ENCODE data around the gene E2F2. TPM values are rescaled to one million over a fixed set of nuclear protein-coding genes. Genes with fewer than 3 reads are reported as not detected.

E2F2 gene, protein sequence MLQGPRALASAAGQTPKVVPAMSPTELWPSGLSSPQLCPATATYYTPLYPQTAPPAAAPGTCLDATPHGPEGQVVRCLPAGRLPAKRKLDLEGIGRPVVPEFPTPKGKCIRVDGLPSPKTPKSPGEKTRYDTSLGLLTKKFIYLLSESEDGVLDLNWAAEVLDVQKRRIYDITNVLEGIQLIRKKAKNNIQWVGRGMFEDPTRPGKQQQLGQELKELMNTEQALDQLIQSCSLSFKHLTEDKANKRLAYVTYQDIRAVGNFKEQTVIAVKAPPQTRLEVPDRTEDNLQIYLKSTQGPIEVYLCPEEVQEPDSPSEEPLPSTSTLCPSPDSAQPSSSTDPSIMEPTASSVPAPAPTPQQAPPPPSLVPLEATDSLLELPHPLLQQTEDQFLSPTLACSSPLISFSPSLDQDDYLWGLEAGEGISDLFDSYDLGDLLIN
- polyA plus RNA-seq (2013): 0.67 TPM

DNA sequence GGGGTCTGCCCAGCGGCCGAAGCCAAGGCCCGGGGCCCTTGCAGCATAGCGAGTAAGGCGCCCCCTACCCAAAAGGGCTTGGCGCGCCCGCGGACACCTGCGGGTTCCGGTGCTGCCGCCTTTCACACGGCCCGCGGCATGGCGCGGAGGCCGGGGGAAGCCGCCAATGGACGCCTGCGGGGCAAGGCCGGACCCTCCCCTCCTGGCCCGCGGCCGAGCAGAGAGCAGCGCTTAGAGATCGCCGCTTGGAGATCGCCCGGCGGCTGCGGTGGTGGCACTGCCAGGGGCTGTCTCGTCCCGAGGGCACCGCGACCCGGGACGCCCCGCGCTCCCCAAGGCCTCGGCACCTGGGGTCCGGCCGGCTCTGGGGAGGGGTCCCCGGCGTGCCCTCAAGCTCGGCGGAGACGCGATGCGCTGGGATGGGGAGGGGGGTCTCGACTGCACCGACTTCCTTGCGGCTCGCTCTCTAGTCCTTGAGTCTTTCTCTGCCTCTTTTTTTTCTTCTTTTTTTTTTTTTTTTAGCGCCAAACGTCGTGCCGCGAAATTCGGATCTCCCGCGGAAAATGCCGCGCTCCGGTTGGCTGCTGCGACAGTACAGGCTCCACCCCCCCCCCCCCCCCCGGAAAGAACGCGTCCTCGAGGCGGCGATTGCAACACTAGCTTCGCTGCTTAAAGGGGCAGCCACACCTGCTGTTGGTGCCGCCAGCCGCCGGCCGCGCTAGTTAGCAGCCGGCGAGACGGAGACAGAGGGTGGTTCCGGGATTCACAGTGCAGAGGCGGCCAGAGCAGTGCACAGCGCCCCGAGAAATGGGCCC, at the start of gene E2F2:
Gene E2F2, minus strand, starts transcription at position 487 of the 815 bp plus-strand sequence. Its CDS starts 440 bp downstream, at position 47.
- peak; percentile 81 to 90 (median 87) for DNase-seq
- Histone ChIP-seq H3K36me3 (ENCODE audit: control insufficient read depth in 4 of 4, insufficient read depth in 4 of 4, low read length in 3 of 4) (peaks cover 0 to 4% (median 0%) of the 10 kb centered on the region in 4 experiments), H3K9me3 (ENCODE audit: control extremely low read depth in 1 of 5, control insufficient read depth in 4 of 5, insufficient read depth in 2 of 5, low read depth in 1 of 5, low read length in 4 of 5) (no peaks in the 10 kb centered on the region), H3K4me1 (ENCODE audit: control extremely low read depth in 1 of 4, control insufficient read depth in 4 of 4, insufficient read depth in 4 of 4, low read length in 3 of 4) (peaks cover 37 to 80% (median 72%) of the 10 kb centered on the region in 4 experiments), H3K4me3 (ENCODE audit: control insufficient read depth in 1 of 7, extremely low read depth in 1 of 7, insufficient read depth in 4 of 7, low read depth in 2 of 7, low read length in 6 of 7) (peak within 1 kb of the TSS; percentile 53 to 78 (median 72)), H3K27ac (ENCODE audit: insufficient read depth in 1 of 2, low read depth in 1 of 2, low read length in 2 of 2, poor library complexity in 1 of 2, severe bottlenecking in 2 of 2) (no peak within 1 kb of the TSS), H3K27me3 (replicated peaks in 2 of 5; ENCODE audit: control insufficient read depth in 4 of 5, insufficient read depth in 5 of 5, low read length in 4 of 5) (no peaks in the 10 kb centered on the region)
- ChIA-PET POLR2A (interaction anchor here (0.6 kb wide), 1 partner anchor 608 kb away, joined by 3 read pairs; no protein-coding TSS in a partner anchor), CTCF (interaction anchor here (0.7 to 7.7 kb wide), 7 partner anchors 8 to 107 kb away, joined by 3 to 98 read pairs (median 11); no protein-coding TSS in a partner anchor)
- WGBS (ENCODE audit: insufficient coverage): 0% methylated on average over 65 of the region's 85 CpGs

DNA sequence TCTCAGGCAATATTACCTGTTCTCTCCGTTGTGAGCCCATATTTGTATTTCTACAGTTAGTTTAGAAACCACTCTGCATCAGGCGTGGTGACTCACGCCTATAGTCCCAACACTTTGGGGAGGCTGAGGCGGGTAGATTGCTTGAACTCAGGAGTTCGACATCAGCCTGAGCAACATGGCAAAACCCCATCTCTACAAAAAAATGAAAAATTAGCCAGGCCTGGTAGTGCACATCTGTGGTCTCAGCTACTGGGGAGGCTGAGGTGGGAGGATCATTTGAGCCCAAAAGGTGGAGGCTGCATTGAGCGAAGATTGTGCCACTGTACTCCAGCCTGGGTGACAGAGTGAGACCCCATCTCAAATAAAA, 47.9 kb upstream of the E2F2 start:
- H3K4me1 ChIP-seq (ENCODE audit: control extremely low read depth in 1 of 4, control insufficient read depth in 4 of 4, insufficient read depth in 4 of 4, low read length in 3 of 4): peaks cover 0 to 4% (median 1%) of the 10 kb centered on the region in 4 experiments
- H3K36me3 ChIP-seq (ENCODE audit: control insufficient read depth in 4 of 4, insufficient read depth in 4 of 4, low read length in 3 of 4): no peaks in the 10 kb centered on the region
- H3K4me3 ChIP-seq (ENCODE audit: control insufficient read depth in 1 of 7, extremely low read depth in 1 of 7, insufficient read depth in 4 of 7, low read depth in 2 of 7, low read length in 6 of 7): no peak overlapping the region
- ChIA-PET CTCF (no interaction called here), POLR2A (no interaction called here)
- H3K9me3 ChIP-seq (ENCODE audit: control extremely low read depth in 1 of 5, control insufficient read depth in 4 of 5, insufficient read depth in 2 of 5, low read depth in 1 of 5, low read length in 4 of 5): no peaks in the 10 kb centered on the region
- 94% methylated on average over 3 of the region's 6 CpGs for WGBS (ENCODE audit: insufficient coverage)
- H3K27ac ChIP-seq (ENCODE audit: insufficient read depth in 1 of 2, low read depth in 1 of 2, low read length in 2 of 2, poor library complexity in 1 of 2, severe bottlenecking in 2 of 2): no peak overlapping the region
- peaks cover 0 to 4% (median 0%) of the 10 kb centered on the region in 5 experiments for H3K27me3 ChIP-seq (replicated peaks in 2 of 5; ENCODE audit: control insufficient read depth in 4 of 5, insufficient read depth in 5 of 5, low read length in 4 of 5)
- no peak for DNase-seq

DNA sequence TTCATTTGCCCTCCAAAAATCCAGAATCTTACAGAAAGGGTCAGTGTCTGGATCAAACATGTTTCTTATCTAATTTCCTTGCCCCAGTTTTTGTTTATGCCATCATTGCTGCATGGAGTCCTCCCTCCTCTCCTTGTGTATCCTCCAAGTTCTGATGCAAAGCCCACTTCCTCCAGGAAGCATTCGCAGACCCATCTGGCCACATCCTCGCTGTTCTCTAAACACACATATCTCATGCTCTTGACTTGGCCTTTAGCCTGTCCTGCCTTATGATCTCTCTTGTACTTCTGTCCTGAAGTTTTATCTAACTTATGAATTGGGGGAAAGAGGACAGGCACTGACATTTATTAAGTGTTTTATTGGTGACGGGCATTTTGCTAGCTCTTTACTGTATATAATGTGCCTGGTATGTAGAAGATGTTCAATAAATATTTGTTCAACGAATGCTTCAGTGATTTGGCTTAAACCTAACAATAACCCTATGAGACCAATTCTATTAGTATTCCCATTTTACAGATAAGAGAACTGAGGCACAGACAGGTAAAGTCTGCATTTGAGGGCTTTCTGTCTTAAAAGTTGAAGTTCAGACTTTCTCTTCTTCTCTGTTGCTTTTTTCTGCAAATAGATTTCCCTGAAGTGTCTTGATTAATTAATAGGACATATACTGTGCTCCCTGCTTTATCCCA, 47.4 kb upstream of the E2F2 start:
- no peak overlapping the region for H3K4me3 ChIP-seq (ENCODE audit: control insufficient read depth in 1 of 7, extremely low read depth in 1 of 7, insufficient read depth in 4 of 7, low read depth in 2 of 7, low read length in 6 of 7)
- H3K36me3 ChIP-seq (ENCODE audit: control insufficient read depth in 4 of 4, insufficient read depth in 4 of 4, low read length in 3 of 4): no peaks in the 10 kb centered on the region
- H3K27me3 ChIP-seq (replicated peaks in 2 of 5; ENCODE audit: control insufficient read depth in 4 of 5, insufficient read depth in 5 of 5, low read length in 4 of 5): peaks cover 0 to 4% (median 0%) of the 10 kb centered on the region in 5 experiments
- no peak overlapping the region for H3K27ac ChIP-seq (ENCODE audit: insufficient read depth in 1 of 2, low read depth in 1 of 2, low read length in 2 of 2, poor library complexity in 1 of 2, severe bottlenecking in 2 of 2)
- CTCF ChIA-PET: interaction anchor here (1.1 kb wide), 1 partner anchor 10 kb away, joined by 3 read pairs; no protein-coding TSS in a partner anchor
- POLR2A ChIA-PET: no interaction called here
- DNase-seq: no peak
- H3K9me3 ChIP-seq (ENCODE audit: control extremely low read depth in 1 of 5, control insufficient read depth in 4 of 5, insufficient read depth in 2 of 5, low read depth in 1 of 5, low read length in 4 of 5): no peaks in the 10 kb centered on the region
- 52% methylated on average over 2 of the region's 4 CpGs for WGBS (ENCODE audit: insufficient coverage)
- H3K4me1 ChIP-seq (ENCODE audit: control extremely low read depth in 1 of 4, control insufficient read depth in 4 of 4, insufficient read depth in 4 of 4, low read length in 3 of 4): peaks cover 0 to 4% (median 1%) of the 10 kb centered on the region in 4 experiments

DNA sequence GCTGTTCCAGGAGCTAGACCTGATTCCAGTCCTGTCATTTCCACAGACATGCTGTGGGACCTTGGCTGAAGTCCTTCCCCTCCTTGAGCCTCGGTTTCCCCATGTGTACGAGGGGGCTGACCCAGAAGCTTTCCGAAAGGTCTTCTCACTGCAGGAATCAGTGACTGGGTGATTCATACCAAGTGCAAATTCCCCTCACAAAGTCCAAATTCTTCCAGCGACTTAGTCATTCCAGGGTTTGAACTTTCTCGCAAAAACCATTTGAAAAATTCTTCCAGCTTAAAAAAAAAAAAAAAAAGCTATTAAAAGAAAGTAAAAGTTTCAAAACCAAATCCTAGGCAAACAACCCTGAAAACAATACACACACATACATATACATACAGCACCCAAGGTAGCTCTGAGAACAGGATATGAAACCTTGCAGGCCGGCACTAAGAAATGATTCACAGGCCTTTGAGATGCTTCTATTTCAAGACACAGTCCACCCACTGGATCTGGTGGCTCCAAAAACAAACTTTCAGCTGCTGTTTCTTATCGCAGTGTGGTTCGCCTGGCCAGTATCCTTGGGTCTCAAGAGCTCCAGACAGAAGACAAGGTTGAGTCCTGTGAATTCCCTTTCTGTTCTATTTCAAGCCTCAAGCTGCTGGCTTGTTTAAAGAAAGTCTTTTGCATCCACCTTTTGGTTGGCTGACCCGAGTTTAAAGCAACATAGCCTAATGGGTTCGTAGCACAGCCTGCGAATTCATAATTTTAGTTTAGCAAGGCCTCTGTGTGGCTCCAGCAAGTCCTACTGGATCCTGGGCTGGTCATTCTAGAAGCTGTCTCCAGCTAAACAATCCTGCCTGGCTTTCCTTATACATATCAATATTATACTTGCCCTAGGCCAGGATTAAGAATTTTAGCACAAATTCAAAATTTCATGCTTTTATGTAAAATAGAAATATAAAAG, 46.3 kb upstream of the E2F2 start:
- peaks cover 0 to 4% (median 1%) of the 10 kb centered on the region in 4 experiments for H3K4me1 ChIP-seq (ENCODE audit: control extremely low read depth in 1 of 4, control insufficient read depth in 4 of 4, insufficient read depth in 4 of 4, low read length in 3 of 4)
- peak overlapping the region in 1 of 2 experiments; percentile 20 for H3K27ac ChIP-seq (ENCODE audit: insufficient read depth in 1 of 2, low read depth in 1 of 2, low read length in 2 of 2, poor library complexity in 1 of 2, severe bottlenecking in 2 of 2)
- H3K4me3 ChIP-seq (ENCODE audit: control insufficient read depth in 1 of 7, extremely low read depth in 1 of 7, insufficient read depth in 4 of 7, low read depth in 2 of 7, low read length in 6 of 7): no peak overlapping the region
- H3K36me3 ChIP-seq (ENCODE audit: control insufficient read depth in 4 of 4, insufficient read depth in 4 of 4, low read length in 3 of 4): no peaks in the 10 kb centered on the region
- no peaks in the 10 kb centered on the region for H3K9me3 ChIP-seq (ENCODE audit: control extremely low read depth in 1 of 5, control insufficient read depth in 4 of 5, insufficient read depth in 2 of 5, low read depth in 1 of 5, low read length in 4 of 5)
- no peak for DNase-seq
- 95% methylated on average over 9 of the region's 11 CpGs for WGBS (ENCODE audit: insufficient coverage)
- ChIA-PET POLR2A (interaction anchor here (1.2 kb wide), 1 partner anchor 22 kb away, joined by 3 read pairs; no protein-coding TSS in a partner anchor), CTCF (interaction anchor here (1.1 to 1.8 kb wide), 6 partner anchors 8 to 60 kb away, joined by 3 to 5 read pairs (median 4); no protein-coding TSS in a partner anchor)
- H3K27me3 ChIP-seq (replicated peaks in 2 of 5; ENCODE audit: control insufficient read depth in 4 of 5, insufficient read depth in 5 of 5, low read length in 4 of 5): peaks cover 0 to 4% (median 2%) of the 10 kb centered on the region in 5 experiments

DNA sequence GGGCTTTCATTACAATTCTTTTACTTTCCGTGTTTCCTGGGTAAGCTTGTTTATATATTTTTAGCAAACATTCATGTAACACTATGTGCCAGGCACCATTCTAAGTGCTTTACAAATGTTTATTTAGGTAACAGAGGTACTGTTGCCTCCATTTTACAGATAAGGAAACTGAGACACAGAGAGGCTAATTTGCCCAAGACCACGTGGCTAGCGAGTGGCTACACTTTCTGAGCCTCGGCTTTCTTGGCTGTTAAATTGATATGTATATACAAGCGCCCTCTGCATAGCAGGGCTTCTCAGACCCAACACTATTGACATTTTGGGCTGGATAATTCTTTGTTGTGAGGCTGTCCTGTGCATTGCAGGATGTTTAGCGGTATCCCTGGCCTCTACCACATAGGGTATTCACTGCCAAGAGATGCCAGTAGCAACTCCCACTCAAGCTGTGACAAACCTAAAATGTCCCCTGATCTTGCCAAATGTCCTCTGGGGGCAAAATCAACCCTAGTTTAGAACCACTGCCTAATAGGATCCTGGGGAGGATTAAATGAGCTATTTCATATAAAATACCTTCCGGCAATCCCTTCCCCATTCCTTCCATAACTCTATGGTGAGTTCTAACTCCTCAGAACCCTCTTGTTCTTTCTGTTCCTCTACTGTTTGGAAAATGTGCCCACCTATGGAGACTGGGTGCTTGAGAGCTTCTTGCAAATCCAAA, 45.5 kb upstream of the E2F2 start:
- H3K4me3 ChIP-seq (ENCODE audit: control insufficient read depth in 1 of 7, extremely low read depth in 1 of 7, insufficient read depth in 4 of 7, low read depth in 2 of 7, low read length in 6 of 7): no peak overlapping the region
- no peaks in the 10 kb centered on the region for H3K36me3 ChIP-seq (ENCODE audit: control insufficient read depth in 4 of 4, insufficient read depth in 4 of 4, low read length in 3 of 4)
- no peak overlapping the region for H3K27ac ChIP-seq (ENCODE audit: insufficient read depth in 1 of 2, low read depth in 1 of 2, low read length in 2 of 2, poor library complexity in 1 of 2, severe bottlenecking in 2 of 2)
- POLR2A ChIA-PET: interaction anchor here (0.5 to 1.2 kb wide), 2 partner anchors 22 to 54 kb away, joined by 3 read pairs; no protein-coding TSS in a partner anchor
- H3K9me3 ChIP-seq (ENCODE audit: control extremely low read depth in 1 of 5, control insufficient read depth in 4 of 5, insufficient read depth in 2 of 5, low read depth in 1 of 5, low read length in 4 of 5): no peaks in the 10 kb centered on the region
- CTCF ChIA-PET: interaction anchor here (1.1 to 1.8 kb wide), 5 partner anchors 10 to 61 kb away, joined by 3 to 5 read pairs (median 5); no protein-coding TSS in a partner anchor
- no peak for DNase-seq
- H3K27me3 ChIP-seq (replicated peaks in 2 of 5; ENCODE audit: control insufficient read depth in 4 of 5, insufficient read depth in 5 of 5, low read length in 4 of 5): peaks cover 0 to 4% (median 2%) of the 10 kb centered on the region in 5 experiments
- H3K4me1 ChIP-seq (ENCODE audit: control extremely low read depth in 1 of 4, control insufficient read depth in 4 of 4, insufficient read depth in 4 of 4, low read length in 3 of 4): peaks cover 0 to 4% (median 1%) of the 10 kb centered on the region in 4 experiments
- WGBS (ENCODE audit: insufficient coverage): 100% methylated on average over 4 of the region's 7 CpGs
